Renal cortex interstitium (tissue), 11 donors: ENCODE data around the gene EPHB4. TPM values are rescaled to one million over a fixed set of nuclear protein-coding genes. Genes with fewer than 3 reads are reported as not detected.

Source experiments
- DNase-seq, 11 donors: peaks; one replicate each; pipeline ENCODE4 v3.0.0-alpha.2; 2013; ENCODE audit warnings: low read depth in 9 of 11, low spot score in 4 of 11; ENCODE audit errors: extremely low read depth in 1 of 11
- polyA plus RNA-seq, 3 donors: library from polyadenylated mRNA; unstranded; fragments of 120-200 nt; gene quantifications; one replicate each; pipeline ENCODE4 v1.2.1, GENCODE V29; 2013; ENCODE audit not compliant: insufficient read length in 3 of 3

EPHB4 gene
- polyA plus RNA-seq, 3 donors: 81.4 to 102 (median 84.1) TPM

- DNase-seq: peak in 4 of 11 donors; percentile 34 to 76 (median 52)
These were observed 23.7 kb downstream of the EPHB4 start for GRCh38 chr7:100803398-100804161.

GRCh38 chr7:100802951-100803350, 24.4 kb downstream of the EPHB4 start:
- DNase-seq: no peak

DNA sequence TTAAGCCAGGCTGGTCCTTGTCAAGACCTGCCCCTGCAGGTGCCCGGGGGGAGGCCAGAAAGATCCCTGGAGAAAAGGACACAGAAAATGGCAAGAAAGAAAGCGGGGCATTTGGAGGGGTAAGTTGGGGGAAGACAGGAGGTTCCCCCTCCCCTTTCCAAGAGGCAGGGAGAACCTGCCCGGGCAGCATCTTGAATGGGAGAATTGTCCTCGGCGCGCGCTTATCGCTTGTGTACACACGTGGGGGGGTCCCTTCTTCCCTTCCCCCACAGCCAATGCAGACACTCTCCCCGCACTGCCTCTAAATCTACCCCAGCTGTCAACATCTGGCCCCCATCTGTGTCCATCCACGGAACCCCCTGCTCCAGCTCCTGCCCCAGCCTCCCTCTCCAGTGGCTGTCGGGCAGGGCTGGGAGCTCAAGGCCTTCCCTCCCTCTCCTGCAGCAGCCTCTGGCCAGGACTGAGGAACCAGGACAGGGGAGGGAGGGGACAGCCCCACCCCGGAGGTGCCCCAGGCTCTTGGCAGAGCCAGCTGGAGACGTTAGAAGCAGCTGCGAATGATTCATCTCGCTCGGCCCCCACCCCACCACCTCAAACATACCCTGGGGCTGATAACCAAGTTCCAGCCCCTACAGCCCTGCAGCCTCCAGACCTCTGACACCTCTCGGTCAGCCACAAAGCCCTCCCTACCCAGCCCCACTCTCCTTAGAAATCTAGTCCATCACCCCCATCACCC, 25.3 kb downstream of the EPHB4 start:
- DNase-seq: no peak

- peak in 8 of 11 donors; percentile 17 to 50 (median 28) for DNase-seq
These were observed 28.1 kb downstream of the EPHB4 start for GRCh38 chr7:100799037-100799896.

DNA sequence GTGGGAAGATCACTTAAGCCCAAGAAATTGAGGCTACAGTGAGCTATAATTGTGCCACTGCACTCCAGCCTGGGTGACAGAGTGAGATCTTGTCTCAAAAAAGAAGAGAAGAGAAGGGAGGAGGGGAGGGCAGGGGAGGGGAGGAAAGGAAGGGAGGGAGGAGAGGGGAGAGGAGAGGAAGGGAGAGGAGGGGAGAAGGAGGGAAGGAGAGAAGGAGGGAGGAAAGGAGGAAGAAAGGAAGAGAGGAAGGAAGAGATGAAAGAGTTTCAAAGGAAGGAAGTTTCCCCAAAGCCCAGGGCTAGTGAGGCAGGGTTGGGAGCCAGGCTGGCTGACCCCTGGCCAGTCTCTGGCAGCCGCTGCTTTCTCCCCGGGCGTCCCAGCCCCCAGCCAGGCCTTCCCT, 32.6 kb downstream of the EPHB4 start:
- no peak for DNase-seq

GRCh38 chr7:100793806-100794660, 33.3 kb downstream of the EPHB4 start:
- no peak for DNase-seq

- no peak for DNase-seq
These were observed 35.2 kb downstream of the EPHB4 start for GRCh38 chr7:100791881-100792666.

DNA sequence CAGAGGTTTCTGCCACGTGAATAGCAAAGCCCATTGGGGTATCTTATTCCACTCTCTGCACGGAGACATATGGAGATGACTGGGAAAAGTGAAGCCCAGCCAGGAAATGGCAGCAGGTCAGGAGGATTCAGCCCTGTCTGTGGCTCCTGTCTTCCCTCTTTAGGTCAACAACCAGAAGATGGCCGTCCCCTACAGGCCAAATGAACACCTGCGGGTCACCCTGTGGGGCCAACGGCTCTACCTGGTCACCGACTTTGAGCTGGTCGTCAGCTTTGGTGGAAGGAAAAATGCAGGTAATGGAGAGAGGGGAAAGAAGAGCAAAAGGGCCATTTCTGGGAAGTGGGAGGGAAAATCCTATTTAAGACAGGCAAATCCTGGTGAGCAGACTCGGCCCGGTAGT, 38.3 kb downstream of the EPHB4 start:
- DNase-seq: no peak

- DNase-seq: no peak
These were observed 41.0 kb downstream of the EPHB4 start for GRCh38 chr7:100786323-100786722.

DNA sequence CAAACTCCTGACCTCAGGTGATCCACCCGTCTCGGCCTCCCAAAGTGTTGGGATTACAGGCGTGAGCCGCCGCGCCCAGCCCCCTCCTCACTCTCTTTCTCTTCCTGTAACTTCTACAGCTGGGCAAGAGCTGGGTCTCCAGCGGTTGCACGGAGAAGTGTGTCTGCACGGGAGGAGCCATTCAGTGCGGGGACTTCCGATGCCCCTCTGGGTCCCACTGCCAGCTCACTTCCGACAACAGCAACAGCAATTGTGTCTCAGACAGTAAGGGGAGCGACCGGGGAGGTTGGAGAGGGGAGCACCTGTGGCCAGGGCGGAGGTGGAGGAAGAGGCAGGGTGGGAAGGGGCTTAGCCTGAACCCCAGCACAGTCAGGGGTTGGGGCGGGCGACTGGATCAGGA, 41.4 kb downstream of the EPHB4 start:
- DNase-seq: no peak

DNA sequence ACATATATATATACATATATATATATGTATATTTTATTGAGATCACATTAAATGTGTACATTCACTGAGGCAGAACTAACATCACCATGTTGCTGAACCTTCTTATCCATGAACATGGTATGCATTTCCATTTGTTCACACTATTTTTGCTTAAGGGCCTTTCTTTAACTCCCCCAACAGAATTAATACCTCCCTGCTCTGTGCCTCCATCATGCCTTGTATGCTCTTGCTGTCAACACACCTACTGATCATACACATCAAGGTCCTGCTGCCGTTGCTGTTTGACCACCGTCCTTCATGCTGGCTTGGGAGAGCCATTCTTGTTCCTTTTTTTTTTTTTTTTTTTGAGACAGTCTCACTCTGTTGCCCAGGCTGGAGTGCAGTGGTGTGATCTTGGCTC, 43.5 kb downstream of the EPHB4 start:
- no peak for DNase-seq

- no peak for DNase-seq
These were observed 46.1 kb downstream of the EPHB4 start for GRCh38 chr7:100781255-100781654.

DNA sequence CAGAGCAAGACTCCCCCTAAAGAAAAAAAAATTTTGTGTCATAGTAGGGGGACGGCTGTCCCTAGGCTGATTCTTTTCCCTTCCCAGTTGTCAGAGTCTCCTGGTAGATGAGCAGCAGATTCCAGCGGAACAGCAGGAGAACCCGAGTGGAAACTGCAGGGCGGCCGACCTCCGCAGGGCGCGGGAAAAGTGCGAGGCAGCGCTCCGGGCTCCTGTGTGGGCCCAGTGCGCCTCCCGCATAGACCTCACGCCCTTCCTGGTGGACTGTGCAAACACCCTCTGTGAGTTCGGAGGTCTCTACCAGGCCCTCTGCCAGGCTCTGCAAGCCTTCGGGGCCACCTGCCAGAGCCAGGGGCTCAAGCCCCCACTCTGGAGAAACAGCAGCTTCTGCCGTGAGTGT, 48.0 kb downstream of the EPHB4 start:
- no peak for DNase-seq

GRCh38 chr7:100778061-100778621, 49.2 kb downstream of the EPHB4 start:
- no peak for DNase-seq

- no peak for DNase-seq
These were observed 53.8 kb downstream of the EPHB4 start for GRCh38 chr7:100773491-100773890.

DNA sequence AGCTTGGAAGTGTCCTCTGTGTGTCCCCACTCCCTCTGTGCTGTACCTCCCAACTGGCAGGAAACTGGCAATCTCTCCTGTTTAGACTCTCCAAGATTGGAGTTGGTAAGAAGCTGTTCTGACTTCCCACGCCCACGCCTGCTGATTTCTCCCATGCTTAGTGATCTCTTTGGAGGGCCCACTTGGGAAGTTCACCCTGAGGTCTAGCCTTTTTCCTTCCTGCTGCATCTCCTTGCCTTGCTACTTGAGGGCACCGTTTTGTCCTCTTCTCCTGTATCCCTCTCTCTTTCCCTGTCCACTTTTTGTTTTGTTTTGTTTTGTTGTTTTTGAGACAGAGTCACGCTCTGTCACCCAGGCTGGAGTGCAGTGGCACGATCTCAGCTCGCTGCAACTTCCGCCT, 58.5 kb downstream of the EPHB4 start:
- DNase-seq: no peak

DNA sequence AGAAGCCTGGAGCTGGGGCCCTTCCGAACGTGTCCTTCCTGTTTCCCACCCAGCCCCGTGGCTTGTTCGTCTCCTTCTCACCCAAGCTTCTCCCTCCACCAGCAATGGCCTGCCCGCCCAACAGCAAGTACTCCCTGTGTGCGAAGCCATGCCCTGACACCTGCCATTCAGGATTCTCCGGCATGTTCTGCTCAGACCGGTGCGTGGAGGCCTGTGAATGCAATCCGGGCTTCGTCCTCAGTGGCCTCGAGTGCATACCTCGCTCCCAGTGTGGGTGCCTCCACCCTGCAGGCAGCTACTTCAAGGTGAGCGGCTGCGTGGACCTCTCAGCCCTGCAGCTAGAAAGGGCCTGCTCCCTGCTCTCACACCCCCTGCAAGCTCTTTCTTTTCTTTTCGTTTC, 62.1 kb downstream of the EPHB4 start:
- no peak for DNase-seq

DNA sequence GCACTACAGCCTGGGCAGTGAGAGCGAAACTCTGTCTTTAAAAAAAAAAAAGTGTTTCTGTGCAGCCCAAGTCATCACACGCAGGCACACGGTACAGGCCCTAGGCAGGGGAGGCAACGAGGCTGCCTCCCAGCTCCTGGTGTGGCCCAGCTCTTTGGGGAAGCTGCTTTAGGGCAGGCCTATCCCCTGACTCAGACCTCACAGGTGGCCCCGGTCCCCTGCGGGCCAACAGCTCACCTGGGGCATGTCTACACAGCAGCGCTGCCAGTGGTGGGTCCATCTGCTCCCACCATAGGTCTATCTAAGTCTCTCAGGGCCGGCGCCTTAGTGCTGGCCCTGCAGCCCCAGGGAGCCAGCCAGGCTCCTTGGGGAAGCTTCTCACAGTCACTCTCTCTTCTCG, 62.5 kb downstream of the EPHB4 start:
- DNase-seq: no peak
